NOMO-1 treated with dmso at 0.1 percent for 144 hours (cell line): Measurements from ENCODE around the gene WDR86.

Experiments
- DNase-seq: peaks from one replicate; lab custom pipeline; 2025; ENCODE audit not compliant: unreplicated experiment; lab: John Stamatoyannopoulos, UW

Gene WDR86

GRCh38 chr7:151408839-151409666 is 785 bp downstream of the WDR86 start:
- DNase-seq, result no peak

- DNase-seq, result no peak
These were observed 1.4 kb downstream of the WDR86 start for GRCh38 chr7:151408498-151408838.

DNA sequence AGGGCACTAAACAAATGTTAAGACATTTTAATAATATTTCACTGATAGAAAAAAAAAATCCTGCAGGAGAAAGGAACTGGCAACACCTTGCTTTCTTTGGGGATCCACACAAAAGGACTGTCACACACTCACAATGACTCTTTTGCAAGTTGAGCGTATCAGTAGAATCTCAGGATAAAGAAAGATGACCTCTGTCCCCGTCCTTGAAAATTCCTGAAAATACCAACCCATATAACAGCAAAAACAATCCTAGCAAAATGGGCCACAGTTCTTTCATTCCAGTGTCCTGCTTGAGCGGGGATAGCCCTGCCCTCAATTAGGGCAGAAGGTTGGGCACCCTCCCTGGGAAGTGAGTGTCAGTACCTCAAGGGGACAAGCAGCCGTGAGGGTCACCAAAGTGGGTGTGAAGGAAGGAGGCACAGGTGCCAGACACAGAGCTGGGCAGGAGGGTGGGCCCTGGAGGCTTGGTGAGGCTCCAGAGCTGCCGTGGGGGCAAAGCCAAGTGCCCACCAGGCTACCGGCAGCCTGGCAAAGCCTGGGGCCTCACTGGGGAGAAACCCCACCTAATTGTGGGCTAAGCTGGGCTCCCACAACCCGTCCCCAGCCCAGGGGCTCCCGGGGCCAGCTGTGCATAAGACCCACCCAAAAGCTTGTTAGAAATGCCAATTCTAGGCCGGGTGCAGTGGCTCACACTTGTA is 2.8 kb downstream of the WDR86 start:
- DNase-seq, result no peak

DNA sequence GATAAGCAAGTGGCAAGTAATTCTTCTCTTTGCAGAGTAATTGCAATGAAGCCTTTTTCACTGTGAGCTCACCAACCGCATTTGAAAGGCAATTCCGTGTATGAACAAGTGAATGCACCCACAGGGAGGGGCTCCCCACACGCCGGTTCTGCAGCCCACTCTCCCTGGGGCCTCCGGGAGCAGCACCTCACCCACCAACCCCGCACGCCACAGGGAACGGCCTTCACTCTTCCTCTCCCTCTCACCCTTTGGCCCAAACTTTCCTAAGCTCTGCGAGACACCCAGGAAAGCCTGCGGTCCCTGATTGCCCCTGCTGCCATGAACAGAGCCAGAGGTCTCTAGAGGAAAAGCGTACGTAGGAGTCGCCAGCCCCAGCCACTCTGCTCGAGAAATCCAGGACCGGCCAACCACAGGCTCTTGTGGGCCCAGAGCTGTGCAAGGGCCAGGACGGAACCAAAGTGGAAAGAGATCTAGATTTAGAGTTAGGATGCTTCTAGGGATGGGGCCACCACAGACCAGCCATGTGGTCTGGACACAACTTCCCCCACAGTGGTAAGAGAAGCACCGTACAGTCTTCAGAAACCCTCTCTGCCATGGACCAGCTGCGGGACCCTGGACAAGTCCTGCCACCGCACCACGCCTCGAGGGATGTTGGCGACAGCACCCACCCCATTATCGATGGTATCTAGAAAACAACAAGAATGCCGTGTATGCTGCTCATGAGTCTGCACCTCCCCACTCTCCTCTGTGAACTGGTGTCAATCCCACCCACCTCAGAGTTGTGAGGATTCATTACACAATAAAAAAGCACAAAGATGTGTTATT is 3.6 kb downstream of the WDR86 start:
- no peak for DNase-seq

DNA sequence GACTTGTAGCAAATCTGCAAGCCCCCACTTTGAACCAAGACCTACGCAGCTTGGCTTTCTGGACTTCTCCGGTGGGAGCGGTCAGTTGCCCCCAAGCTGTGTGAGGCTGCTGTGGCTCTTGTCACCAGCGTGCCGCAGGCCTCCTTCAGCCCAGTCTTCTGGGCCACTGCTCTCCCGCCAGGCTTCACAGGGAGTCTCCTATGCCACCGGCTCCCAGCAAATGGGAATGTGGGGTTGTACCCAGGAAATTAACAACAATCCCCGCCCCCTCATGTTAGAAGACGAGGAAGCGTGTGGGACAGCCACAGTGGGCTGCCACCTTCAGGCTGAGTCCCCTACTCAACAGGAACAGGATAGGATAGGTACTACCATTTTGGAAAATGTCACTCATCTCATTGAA is 4.2 kb downstream of the WDR86 start:
- DNase-seq, result no peak

GRCh38 chr7:151405056-151405455 is 4.8 kb downstream of the WDR86 start:
- no peak for DNase-seq

DNA sequence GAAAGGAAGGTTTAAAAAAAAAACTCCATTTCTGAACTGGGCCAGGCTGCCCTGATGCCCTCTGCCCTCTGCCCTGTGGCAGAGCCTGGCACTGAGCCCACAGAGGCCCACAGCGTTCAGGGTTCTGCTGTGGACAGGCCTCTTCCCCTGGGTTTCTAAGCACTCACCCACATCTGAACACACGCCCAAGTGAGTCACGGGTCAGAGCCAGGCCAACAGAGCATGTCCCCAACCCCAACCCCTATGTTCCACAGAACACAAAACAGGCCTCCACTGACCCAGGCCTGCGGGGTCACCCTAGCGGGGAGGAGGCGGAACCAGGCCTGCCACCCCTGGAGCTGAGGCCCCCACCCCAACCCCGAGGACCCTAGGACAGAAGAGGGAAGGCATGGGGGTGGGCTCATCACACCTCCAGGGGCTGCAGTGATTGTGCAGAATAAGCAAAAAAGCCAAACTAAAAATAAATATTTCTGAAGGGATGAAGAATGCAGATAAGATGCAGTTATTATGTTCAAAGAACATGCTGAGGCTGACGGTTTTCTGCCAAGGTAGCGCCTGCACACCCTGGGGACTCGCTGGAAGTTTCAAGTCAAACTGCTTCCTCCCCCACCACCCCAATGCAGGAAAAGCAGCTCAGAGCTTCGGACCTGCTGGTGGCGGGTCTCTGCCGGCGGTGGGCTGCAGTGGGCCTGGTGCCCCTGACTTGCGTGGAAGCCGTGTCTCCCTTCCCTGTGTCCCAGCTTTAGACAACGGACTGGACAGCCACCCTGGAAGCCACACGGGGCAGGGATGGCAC is 5.4 kb downstream of the WDR86 start:
- DNase-seq, result no peak

- DNase-seq, result no peak
These were observed 6.1 kb downstream of the WDR86 start for GRCh38 chr7:151403764-151404163.

DNA sequence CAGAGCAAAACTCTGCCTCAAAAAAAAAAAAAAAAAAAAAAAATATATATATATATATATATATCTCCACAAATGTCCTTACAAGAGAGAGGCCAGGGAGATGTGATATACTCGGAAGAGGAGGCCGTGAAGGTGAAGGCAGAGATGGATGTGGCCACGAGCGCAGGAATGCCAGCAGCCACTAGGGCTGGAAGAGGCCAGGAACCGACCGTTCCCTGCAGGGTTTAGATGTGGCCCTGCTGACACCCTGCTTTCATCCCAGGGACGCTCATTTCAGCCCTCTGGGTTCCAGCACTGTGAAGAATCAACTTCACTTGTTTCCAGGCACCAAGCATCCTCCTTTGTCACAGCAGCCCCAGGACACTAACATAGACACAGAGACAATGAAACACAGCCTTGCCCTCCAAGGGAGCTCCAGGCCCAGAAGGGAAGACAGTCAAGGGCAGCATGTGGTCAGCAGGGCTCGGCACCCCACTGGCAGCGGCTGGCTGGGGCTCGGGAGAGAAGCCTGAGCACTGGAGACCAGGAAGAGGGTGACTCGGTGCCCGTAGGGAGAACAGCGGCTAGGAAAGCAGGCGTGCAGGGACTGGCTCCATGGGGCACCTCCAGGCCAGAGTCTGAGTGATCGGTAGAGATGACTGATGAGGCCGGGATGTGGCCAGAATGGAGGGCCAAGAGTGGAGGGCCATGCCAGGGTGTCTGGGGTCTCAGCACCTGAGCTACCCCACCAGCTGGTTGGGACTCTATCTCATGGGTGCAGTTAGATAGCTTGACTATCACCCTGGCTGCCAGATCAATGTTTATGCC is 7.6 kb downstream of the WDR86 start:
- no peak for DNase-seq

- no peak for DNase-seq
These were observed 9.1 kb downstream of the WDR86 start for GRCh38 chr7:151400626-151401315.

DNA sequence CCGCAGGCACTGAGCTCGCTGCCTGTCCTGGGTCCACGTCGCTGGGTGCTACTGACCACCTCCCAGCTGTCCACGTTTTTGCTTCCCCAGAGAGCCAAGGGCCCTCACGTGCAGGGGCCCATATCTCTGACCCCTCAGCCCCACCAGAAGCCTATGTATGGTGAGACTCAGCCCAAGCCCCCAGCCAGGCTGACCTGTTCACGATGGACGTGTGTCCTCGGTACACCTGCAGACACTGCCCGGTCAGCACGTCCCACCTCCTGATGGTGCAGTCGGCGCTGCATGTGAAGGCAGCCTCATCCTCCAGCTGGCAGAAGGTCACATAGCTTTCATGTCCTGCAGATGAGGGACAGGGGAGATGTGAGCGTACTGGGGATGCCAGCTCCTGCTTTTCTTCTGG is 9.9 kb downstream of the WDR86 start:
- no peak for DNase-seq

DNA sequence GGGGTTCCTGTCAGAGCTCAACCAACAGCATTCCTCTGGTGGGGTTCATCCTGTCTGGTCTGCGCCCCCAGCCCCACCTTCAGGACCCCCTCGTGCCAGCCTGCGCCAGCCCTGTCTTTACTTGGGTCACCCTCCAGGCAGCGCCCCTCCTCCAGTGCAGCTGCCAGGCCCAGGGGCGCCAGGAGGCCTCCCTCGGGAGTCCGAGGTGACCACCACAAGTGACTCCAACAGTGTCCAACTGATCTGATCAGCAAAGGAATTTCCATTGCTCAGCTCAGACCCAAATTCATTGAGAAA is 10.6 kb downstream of the WDR86 start:
- no peak for DNase-seq

DNA sequence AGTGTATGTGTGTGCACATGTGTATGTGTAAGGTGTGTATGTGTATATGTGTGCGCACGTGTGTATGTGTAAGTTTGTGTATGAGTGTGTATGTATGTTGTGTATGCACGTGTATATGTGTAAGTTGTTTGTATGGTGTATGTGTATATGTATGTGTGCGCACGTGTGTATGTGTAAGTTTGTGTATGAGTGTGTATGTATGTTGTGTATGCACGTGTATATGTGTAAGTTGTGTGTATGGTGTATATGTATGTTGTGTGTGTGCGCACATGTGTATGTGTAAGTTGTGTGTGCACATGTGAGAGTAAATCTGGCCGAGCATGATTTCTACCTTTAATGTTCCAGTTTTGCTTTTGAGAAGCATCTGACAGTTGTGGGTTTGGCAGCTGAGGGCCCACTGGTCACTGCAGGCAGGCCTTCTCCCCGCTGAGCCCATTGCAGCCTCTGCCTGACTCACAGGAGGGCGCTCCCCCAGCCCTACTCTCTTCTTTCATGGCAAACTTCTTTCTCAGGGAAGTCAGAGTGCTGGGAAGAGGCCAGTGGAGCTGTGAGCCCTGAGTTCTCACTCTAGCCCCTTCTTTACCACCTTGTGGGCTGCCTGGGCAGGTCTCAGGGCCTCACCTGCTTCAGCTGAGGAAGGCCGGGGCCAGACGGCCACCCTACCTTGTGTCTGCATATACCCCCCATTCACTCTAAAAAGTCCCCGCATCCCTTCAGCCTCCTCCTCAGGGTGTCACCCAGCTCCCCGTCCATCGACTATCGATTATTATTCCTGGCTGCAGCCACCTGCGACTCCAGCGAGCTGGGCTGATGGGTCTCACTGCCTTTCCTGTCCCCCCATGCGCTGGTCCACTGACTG is 11.2 kb downstream of the WDR86 start:
- no peak for DNase-seq

GRCh38 chr7:151397026-151397425 is 12.8 kb downstream of the WDR86 start:
- DNase-seq, result no peak

DNA sequence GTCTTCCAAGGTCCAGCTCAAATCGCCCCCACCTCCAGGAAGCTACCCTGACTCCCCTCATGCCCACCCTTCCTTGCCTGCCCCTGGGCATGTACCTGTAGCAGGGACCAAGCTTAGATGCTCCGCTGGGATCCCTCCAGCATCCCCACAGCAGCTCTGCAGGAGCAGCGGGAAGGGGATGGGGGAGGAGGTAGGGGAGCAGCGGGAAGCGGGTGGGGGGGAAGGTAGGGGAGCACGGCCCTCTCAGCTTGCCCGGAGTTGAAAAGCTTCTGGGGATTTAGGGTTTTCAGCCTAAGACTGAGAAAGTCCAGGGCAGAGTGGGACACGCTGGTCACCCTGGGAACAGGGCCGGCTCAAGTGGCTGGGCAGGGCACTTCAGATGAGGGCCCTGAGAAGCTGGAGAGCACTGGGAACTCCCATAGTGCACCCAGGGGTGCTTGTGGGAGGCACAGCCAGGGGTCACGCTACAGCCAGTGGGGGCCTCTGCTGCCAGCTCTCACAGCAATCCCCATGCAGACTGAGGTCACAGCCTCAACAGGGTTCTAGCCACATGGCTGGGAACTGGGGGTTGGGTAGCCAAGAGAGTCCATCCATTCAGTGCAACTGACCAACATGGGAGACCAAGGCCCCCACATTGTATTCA is 13.4 kb downstream of the WDR86 start:
- no peak for DNase-seq

GRCh38 chr7:151395036-151395367 is 14.8 kb downstream of the WDR86 start:
- no peak for DNase-seq

- no peak for DNase-seq
These were observed 15.5 kb downstream of the WDR86 start for GRCh38 chr7:151394076-151395035.
